Fibroblast of pulmonary artery (primary cell): ENCODE results near the gene NDUFAF3.
A peak's percentile ranks its signal among the peaks of the same experiment; 100 is the strongest.
"Not testable (repeated sequence)": the region's sequence is repeated elsewhere in the genome, so short reads cannot be mapped to it uniquely, and the experiment has no call there.

Source experiments
- DNase-seq: peaks from one replicate; pipeline ENCODE4 v3.0.0-alpha.2; 2010; ENCODE audit warnings: low read depth
- H3K4me3 ChIP-seq: replicated peaks from 2 replicates; pipeline ENCODE4 v1.5.1; 2011; ENCODE audit warnings: low read depth, mild to moderate bottlenecking, control low read depth, low read length, moderate library complexity
- TF ChIP-seq, protein P1 (sequence below): IDR thresholded peaks from 2 replicates; pipeline ENCODE4 v1.5.1; 2011; ENCODE audit warnings: mild to moderate bottlenecking, control low read depth, low read length, inconsistent platforms; ENCODE audit errors: missing control alignments

NDUFAF3 gene

DNA sequence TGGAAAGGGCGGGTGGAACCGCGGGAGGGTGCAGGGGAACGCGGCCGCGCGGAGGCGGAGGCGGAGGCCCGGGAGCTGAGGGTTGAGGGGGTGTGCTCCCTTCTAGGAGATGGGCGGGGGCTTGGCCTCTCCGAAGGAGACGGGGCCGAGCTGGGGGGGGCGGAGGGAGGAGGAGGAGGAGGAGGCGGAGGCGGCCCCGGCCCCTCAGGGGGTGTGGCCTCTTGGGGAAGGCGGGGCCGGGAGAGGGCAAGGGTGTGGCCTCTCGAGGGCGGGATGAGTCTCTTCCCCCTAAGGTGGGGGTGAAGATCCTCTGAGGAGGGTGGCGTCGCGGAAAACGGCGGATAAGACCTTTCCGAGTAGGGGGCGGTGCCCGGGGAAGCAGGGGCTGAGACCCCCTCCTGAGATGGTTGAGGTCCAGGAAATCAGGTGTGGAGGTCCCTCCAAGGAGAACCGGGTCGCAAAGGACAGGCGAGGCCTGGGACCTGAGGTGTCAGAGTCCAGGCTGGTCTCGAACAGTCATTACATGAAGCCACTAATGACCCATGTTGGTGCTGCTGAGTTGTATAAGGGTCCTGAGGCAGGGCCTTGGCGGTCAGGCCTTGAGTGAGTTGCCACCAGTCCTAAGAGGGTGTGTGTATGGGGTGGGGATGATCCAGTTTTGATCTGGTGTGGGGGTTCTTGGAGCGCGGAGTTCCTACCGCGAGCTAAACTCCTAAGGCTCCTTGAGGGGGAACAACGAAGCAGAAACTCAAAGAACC, 14.0 kb upstream of the NDUFAF3 start:
- TF ChIP-seq, protein P1, sequence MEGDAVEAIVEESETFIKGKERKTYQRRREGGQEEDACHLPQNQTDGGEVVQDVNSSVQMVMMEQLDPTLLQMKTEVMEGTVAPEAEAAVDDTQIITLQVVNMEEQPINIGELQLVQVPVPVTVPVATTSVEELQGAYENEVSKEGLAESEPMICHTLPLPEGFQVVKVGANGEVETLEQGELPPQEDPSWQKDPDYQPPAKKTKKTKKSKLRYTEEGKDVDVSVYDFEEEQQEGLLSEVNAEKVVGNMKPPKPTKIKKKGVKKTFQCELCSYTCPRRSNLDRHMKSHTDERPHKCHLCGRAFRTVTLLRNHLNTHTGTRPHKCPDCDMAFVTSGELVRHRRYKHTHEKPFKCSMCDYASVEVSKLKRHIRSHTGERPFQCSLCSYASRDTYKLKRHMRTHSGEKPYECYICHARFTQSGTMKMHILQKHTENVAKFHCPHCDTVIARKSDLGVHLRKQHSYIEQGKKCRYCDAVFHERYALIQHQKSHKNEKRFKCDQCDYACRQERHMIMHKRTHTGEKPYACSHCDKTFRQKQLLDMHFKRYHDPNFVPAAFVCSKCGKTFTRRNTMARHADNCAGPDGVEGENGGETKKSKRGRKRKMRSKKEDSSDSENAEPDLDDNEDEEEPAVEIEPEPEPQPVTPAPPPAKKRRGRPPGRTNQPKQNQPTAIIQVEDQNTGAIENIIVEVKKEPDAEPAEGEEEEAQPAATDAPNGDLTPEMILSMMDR, result no peak
- peak; percentile 84 for DNase-seq

DNA sequence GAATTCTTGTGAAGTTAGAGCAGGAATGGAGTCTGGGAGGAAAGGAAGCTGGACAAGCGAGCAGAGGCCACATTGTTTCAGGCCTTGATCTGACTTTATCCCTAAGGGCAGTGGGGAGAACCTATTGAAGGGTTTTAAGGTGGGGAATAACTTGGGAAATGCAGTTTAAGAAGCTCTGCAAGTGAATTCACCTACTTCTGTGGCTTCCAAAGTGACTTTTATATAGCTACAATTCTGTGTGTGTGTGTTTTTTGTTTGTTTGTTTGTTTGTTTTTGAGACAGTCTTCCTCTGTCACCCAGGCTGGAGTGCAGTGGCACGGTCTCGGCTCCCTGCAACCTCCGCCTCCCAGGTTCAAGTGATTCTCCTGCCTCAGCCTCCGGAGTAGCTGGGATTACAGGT, 13.3 kb upstream of the NDUFAF3 start:
- peak overlapping the region; percentile 89 for H3K4me3 ChIP-seq
- not testable (repeated sequence) for DNase-seq

More for the DNA sequence above, 14.0 kb upstream of the NDUFAF3 start:
- H3K4me3 ChIP-seq, result peak overlapping the region; percentile 89

DNA sequence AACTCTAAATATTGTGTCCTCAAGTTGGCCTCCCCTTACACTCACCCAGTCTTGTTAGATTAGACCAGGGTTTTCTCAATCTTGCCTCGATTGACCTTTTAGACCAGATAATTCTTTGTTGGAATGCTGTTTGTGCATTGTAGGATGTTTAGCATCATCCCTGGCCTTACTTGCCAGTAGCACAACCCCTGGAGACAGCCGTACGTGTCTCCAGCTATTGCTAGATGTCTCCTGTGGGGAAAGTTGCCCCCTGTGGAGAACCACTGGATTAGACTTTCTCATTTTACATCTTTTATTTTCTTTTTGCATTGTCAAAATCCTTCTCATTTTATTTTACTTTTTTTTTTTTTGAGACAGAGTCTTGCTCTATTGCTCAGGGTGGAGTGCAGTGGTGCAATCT, 12.5 kb upstream of the NDUFAF3 start:
- DNase-seq, result no peak
- TF ChIP-seq, protein P1, result no peak
- H3K4me3 ChIP-seq, result no peak overlapping the region

DNA sequence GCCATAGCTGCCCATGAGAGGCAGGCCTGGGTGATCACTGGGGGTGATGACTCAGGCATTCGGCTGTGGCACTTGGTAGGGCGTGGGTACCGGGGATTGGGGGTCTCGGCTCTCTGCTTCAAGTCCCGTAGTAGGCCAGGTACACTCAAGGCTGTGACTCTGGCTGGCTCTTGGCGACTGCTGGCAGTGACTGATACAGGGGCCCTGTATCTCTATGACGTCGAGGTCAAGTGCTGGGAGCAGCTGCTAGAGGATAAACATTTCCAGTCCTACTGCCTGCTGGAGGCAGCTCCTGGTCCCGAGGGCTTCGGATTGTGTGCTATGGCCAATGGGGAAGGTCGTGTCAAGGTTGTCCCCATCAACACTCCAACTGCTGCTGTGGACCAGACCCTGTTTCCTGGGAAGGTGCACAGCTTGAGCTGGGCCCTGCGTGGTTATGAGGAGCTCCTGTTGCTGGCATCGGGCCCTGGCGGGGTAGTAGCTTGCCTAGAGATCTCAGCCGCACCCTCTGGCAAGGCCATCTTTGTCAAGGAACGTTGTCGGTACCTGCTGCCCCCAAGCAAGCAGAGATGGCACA, 9.4 kb upstream of the NDUFAF3 start:
- no peak overlapping the region for H3K4me3 ChIP-seq
- TF ChIP-seq, protein P1, result no peak
- DNase-seq, result no peak

DNA sequence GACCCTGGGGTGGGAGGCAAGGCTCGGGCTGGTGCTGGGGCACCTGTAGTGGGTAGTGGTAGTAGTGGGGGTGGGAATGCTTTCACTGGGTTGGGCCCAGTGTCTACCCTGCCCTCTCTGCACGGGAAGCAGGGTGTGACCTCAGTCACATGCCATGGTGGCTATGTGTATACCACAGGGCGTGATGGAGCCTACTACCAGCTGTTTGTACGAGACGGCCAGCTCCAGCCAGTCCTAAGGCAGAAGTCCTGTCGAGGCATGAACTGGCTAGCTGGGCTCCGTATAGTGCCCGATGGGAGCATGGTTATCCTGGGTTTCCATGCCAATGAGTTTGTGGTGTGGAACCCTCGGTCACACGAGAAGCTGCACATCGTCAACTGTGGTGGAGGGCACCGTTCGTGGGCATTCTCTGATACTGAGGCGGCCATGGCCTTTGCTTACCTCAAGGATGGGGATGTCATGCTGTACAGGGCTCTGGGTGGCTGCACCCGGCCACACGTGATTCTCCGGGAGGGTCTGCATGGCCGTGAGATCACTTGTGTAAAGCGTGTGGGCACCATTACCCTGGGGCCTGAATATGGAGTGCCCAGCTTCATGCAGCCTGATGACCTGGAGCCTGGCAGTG, 8.7 kb upstream of the NDUFAF3 start:
- DNase-seq, result no peak
- H3K4me3 ChIP-seq, result no peak overlapping the region
- TF ChIP-seq, protein P1, result no peak

DNA sequence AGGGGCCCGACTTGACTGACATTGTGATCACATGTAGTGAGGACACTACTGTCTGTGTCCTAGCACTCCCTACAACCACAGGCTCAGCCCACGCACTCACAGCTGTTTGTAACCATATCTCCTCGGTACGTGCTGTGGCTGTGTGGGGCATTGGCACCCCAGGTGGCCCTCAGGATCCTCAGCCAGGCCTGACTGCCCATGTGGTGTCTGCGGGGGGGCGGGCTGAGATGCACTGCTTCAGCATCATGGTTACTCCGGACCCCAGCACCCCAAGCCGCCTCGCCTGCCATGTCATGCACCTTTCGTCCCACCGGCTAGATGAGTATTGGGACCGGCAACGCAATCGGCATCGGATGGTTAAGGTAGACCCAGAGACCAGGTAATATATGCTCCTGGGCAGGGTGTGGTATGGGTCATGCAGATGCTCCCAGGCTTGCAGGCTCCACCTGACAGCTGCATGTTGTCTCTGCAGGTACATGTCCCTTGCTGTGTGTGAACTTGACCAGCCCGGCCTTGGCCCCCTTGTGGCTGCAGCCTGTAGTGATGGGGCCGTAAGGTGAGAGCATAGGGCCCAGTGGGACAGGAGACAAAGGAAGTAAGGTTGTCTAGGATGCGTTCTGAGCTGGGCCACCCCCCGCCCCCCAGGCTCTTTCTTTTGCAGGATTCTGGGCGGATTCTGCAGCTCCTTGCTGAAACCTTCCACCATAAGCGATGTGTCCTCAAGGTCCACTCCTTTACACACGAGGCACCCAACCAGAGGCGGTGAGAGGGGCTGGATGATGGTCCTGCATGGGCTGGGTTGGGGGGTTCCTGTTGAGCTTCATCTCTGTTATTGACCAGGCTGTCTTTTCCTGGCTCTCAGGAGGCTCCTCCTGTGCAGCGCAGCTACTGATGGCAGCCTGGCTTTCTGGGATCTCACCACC, 7.9 kb upstream of the NDUFAF3 start:
- no peak overlapping the region for H3K4me3 ChIP-seq
- DNase-seq, result peak; percentile 49
- TF ChIP-seq, protein P1, result peak; percentile 65

DNA sequence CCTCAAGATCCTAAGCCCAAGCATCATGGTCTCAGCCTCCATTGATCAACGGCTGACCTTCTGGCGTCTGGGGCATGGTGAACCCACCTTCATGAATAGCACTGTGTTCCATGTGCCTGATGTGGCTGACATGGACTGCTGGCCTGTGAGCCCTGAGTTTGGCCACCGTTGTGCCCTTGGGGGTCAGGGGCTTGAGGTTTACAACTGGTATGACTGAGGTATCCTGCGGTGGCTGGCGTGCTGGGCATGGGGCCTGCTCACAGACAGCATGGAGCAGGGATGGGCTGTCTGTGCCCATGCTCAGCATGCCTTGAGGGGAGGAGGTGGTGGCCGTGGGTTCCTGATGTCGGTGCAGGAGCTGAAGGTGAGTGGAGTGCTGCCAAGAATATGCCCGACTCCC, 6.8 kb upstream of the NDUFAF3 start:
- TF ChIP-seq, protein P1, result no peak
- H3K4me3 ChIP-seq, result no peak overlapping the region
- no peak for DNase-seq
